Measurements from ENCODE around the gene PIGQ.

PIGQ gene

GRCh38 chr16:556474-557173 is 13.1 kb upstream of the PIGQ start:
- DNase-seq: no peak

- DNase-seq: no peak
Observed at GRCh38 chr16:557463-558297, 12.1 kb upstream of the PIGQ start.

DNA sequence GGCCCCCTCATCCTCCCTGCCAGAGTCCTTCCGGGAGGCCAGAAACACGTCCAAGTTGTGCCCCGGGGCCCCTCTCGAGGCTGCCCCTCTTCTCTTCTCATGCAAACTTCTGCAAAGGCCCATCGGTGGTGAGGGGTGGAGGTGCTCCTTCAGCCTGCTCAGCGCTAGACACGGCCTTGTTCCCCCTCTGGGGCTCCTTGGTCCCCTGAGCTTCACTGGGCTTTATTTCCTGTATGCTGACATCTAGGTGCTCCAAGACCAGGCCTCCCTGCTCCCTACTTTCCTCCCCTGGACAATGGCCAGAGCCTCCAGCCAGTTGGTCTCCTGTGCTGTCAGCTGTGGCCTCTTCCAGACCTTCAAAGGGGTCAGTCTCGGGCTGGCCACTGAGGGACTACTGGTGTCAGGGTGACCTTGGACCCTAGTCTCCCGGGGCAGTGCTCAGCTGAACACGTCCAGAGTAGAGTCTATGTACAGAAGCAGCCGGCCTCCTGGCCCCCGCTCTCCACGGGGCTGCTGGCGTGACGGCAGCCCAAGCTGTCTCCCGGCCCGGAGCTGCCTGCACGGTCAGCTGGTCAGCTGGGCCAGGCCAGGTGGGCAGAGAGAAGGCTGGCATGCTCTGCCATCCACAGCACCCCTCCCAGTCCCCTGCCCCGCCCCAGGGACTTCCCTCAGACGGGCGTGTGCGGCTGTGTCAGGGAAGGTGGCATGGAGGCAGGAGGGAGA is 11.3 kb upstream of the PIGQ start:
- DNase-seq: no peak

DNA sequence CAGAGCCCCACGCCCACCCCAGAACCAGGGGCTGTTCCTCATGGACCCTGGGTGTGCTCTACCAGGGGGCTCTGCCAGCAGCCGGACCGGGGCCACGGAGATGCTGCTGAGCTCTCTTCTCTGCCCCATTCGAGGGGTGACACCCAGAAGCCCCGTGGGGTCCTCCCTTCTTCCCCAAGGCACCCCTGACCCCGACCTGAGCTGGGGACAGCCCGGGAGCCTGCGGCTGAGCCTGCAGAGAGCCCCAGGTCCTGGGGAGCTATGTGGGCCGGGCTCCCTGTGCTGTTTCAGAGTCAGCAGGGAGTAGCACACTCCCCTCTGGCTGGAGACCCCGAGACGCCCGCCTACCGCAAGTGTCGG is 10.8 kb upstream of the PIGQ start:
- no peak for DNase-seq

GRCh38 chr16:559411-560203 is 10.2 kb upstream of the PIGQ start:
- no peak for DNase-seq

- DNase-seq: no peak
Observed at GRCh38 chr16:560204-560700, 9.5 kb upstream of the PIGQ start, which contains the start of gene PRR35. TSS of gene PRR35 (plus strand) at chr16:560394. CDS start at chr16:563295, 2,901 bp downstream.

DNA sequence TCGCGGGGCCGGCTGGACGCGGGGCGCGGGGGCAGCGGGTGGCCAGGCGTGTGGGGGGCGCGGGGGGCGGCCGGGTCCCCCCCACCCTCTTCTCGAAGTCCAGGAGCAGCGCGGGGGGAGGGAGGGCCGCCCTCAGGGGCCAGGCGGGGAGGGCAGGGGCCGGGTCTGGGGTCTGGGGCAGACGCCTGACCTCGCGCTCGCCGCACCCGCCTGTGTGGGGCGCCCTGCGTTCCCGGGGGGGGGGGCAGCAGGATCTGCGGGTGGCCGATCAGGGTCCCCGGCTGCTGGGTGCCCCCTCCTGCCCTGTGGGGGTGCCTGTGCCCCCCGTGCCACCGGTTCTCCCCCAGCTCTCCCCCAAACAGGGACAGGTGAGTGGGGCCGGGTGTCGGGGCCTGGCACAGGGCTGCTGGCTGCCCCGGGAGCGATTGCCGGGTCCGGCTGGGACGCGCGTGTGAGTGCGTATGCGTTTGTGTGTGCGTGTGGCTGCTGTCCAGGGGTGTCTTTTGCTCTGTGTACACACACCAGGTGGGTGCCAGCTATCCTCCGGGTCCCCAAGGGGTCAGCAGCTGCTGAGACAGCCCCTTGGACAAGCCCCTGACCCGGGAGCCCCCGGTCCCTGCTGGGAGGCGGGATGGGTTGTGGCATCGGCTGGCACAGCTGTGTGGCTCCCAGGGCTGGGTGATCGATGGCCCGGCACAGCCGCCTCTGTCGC is 8.9 kb upstream of the PIGQ start:
- DNase-seq: no peak

- DNase-seq: no peak
Observed at GRCh38 chr16:561413-561794, 8.4 kb upstream of the PIGQ start.

DNA sequence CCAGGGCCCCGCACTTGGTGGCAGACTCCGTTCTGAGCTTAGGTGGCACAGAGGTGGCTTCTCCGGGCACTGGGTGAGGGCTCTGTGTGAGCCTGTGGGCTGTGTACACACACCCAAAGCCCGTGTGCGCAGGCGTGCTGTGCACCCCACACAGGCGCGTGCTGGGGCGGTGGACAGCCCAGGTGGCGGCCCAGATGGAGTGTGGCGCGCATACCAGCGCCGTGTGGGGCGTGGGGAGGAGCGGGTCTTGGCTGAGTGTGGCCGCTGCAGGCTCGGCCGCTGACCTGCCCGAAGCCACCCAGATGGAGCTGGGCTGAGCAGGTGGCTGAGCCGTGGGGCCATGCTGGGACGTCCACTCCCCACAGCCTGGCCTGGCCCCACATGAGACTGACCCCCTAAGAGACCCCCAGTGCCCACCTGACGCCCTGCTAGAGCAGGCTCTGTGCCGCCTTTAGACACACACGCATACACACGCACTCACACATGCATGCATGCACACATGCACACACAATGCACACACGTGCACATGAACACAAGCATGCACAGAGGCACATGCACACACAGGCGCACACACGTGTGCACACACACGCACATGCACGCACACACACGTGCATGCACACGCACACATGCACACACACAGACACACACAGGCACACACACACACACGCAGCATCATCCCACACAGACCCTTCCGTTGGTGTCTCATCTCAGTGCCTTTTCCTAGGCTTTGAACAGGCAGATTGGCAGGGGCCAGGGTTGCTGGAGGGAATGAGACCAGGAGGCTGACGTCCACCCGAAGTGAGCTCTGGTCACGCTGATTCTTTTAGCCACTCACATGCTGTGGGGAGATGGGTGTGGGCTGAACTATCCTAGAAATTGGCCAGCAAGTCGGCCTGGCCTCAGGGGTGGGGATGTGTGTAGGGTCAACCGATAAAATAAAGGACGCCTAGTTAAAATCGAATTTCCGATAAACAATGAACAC is 7.5 kb upstream of the PIGQ start:
- no peak for DNase-seq

- no peak for DNase-seq
Observed at GRCh38 chr16:563072-563644, 6.6 kb upstream of the PIGQ start.

DNA sequence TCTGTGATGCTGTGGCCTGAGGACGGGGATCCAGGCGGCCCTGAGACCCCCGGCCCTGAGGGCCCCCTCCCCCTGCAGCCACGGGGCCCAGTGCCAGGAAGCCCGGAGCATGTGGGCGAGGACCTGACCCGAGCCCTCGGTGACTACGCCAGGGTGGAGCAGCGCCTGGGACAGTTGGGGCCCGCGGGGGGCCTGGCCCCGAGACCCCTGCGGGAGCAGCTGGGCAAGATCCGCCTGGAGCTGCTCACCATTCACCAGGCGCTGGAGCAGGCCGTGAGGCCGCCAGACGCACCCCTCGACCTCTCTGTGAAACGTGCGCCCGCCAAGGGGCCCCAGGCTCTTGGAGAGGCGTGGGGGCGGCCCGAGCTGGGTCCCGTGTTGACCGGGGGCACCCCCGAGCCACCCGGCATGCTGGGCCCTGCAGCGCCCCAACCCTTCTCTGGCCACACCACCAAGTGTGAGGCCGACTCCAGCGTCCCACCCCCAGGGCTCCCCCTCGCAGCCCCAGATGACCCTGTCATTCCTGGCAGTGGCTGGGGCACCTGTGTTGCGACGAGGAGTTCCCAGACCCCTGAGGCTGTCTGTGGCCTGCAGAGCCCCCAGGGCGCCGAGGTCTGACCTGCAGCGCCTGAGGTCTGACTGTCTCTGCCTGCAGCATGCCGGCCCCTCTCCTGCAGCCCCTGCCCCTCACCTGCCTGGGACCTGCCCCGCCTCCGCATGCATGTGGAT is 4.9 kb upstream of the PIGQ start:
- DNase-seq: no peak

DNA sequence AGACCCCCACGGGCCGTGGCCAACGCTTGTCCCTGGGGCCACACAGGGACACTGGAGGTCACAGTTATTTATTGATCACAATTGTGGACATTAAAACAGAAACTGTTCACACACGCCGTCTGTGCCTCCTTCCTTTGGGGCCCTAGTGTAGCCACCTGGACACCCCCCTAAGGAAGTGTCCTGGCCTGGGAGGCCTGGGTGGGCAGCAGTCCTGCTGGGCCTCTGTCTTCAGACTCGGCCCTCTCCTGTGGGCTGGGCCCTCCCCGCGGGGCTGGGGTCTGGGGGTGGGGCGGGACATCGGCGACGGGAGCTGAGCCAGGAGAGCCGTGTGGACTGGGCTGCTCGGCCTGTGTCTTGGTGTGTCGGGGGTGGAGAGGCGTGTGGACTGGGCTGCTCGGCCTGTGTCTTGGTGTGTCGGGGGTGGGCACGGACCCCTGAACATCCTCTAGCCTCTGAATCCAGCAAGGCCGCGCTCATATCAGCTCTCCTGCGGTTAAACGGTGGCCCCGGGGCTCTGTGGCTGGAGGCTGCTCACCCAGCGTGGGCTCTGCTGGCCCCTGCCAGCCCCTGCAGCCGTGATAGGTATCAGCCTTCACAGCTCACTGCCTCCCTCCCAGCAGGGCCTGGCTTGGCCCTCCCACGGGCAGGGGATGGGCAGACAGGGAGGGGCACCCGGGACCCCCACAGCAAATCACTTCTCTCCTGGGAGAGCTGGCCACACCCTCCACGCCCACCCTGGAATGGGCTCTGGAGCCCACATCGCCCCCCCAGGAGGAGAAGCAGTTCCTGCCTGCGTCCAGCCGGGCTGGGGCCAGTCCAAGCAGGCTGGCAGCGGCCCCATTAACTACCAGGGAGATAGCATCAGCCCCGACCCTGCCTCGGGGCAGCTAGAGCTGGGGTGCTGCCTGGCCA is 4.1 kb upstream of the PIGQ start:
- DNase-seq: no peak

DNA sequence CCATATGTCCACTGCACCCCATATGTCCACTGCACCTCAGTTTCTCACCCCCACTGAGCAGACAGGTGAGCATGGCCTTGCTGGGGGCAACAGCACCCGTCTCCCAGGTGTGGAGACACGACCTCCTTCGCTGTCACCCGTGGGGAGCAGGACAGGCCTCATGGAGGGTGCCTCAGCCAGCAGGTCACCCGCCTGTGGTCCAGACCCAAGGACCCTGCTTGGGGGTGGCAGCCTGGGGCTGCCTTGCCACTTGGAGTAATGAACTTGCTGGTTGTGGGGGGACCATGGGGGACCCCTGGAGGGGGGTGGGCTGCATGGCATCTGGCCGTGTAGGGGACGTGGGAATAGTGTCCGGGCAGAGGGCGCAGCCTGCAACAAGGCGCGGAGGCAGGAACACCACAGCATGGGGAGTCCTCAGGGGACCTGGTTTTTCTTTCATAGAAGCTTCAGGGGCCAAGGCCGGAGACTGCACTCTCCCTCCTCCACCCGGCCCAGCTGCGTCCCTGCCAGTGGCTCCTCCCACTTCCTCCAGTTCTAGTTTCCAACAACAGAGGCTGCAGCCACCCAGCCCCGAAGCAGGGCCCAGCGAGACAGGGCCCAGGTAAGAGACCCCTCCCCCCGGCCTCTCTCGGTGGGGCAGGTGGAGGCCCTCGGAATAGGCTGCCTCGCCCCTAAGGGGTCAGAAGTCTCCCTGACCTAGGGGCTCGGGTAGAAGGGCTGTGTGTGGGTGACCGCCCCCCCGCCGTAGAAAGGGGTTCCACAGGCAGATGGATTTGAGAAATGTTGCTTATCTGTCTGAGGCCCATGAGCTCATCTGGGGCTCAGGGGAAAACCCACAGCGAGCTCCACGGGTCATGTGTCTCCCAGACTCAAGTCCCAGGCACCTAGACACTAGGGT is 3.0 kb upstream of the PIGQ start, which contains the start of gene NHLRC4:
Gene NHLRC4, plus strand, starts transcription at position 531 of the 898 bp plus-strand sequence. CDS start 1,043 bp downstream, outside the sequence.
- no peak for DNase-seq

DNA sequence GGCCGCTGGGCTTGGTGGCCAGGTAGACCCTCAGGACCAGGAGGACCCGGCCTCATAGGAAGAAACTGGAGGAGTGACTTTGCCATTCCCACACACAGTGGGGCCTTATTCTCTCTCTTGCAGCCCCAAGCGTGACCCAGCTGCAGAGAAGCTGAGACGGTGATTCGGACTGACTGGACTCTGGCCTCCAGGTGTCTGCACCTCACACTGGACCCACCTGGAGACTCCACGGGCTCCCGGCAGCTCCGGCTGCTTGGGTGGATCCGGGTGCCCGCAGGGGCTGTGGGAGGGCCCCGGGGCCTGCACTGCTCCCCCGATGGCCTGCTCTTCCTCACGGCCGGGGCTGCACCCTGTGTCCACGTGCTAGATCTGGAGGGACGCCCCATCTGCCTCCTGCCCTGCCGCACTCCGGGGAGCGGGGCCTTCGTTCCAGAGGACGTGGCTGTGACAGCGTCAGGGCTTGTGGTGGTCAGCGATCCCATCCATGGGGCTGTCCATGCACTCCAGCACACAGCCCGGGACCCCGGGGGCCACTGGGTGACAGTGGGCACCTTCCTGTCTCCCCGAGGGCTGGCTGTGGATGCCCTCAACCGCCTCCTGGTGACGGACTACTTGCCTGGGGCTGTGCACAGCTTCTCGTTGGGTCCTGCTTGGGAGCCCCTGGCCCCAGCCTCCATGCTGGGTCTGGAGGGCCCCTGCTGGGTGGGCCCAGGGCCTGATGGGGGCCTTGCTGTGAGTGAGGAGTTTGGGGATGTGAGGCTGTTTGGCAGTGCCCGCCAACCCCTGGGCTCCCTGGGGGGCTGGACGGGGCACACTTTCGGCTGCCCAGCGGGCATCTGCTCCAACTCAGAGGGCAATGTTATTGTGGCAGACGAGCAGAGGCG is 2.2 kb upstream of the PIGQ start:
- no peak for DNase-seq

GRCh38 chr16:568401-569258 is 1.1 kb upstream of the PIGQ start:
- no peak for DNase-seq

Measured in NCI-H1048 (cell line).